ENCODE measurements around the gene ARRDC1. TPM values are rescaled to one million over a fixed set of nuclear protein-coding genes. Genes with fewer than 3 reads are reported as not detected.
A peak's percentile ranks its signal among the peaks of the same experiment; 100 is the strongest.
"Not testable (repeated sequence)": the region's sequence is repeated elsewhere in the genome, so short reads cannot be mapped to it uniquely, and the experiment has no call there.

Gene ARRDC1
- total RNA-seq, 5 donors from 2014 or later (not counting 1 experiment from before 2014, with no cell fraction given), result 54.7 to 123 (median 103) TPM

GRCh38 chr9:137590469-137591383 is 14.8 kb upstream of the ARRDC1 start, which contains the start of gene ZMYND19:
TSS of gene ZMYND19 (minus strand) at chr9:137590512. CDS start at chr9:137590263, 249 bp downstream.
- peak; percentile 96 to 98 (median 97) for ATAC-seq (replicated peaks in 1 of 4)
- Histone ChIP-seq H3K27ac (ENCODE audit: low read length) (no peak within 1 kb of the TSS), H3K27me3 (replicated peaks in 1 of 2; ENCODE audit: control insufficient read depth in 2 of 2, extremely low read depth in 1 of 2, insufficient read depth in 2 of 2, low read length in 1 of 2) (no peaks in the 10 kb centered on the region), H3K4me1 (ENCODE audit: control insufficient read depth in 1 of 2, extremely low read depth in 1 of 2, insufficient read depth in 2 of 2, low read length in 2 of 2) (peaks cover 3 to 26% of the 10 kb centered on the region in 2 experiments), H3K36me3 (ENCODE audit: control insufficient read depth in 2 of 2, extremely low read depth in 1 of 2, insufficient read depth in 1 of 2, low read length in 1 of 2) (peaks cover 7 to 23% of the 10 kb centered on the region in 2 donors), H3K4me3 (ENCODE audit: control insufficient read depth in 1 of 2, extremely low read depth in 1 of 2, low read length in 1 of 2) (peak within 1 kb of the TSS; percentile 62 to 77), H3K9me3 (no peaks in the 10 kb centered on the region)
- Mint-ChIP-seq H3K4me3 (peak within 1 kb of the TSS; percentile 89 to 95 (median 94)), H3K27ac (peak within 1 kb of the TSS; percentile 85 to 86), H3K36me3 (peaks cover 20% of the 10 kb centered on the region), H3K9me3 (no peaks in the 10 kb centered on the region), H3K27me3 (no peaks in the 10 kb centered on the region), H3K4me1 (peaks cover 17 to 22% (median 18%) of the 10 kb centered on the region in 3 donors)
- ChIA-PET CTCF (interaction anchor here in 1 of 2 donors (0.7 to 1.1 kb wide), 3 partner anchors 10 to 1267 kb away, joined by 3 to 6 read pairs (median 3); partner anchors contain the start of gene ARRDC1), POLR2A (interaction anchor here in 1 of 2 donors (0.5 to 1.0 kb wide), 2 partner anchors 28 to 37 kb away, joined by 3 to 4 read pairs; partner anchors contain the start of gene EHMT1)
- WGBS (ENCODE audit: insufficient coverage), result 1% methylated on average over 112 of the region's 113 CpGs
- DNase-seq, result peak; percentile 66 to 96 (median 85)

GRCh38 chr9:137592767-137593166 is 12.7 kb upstream of the ARRDC1 start:
- Histone ChIP-seq H3K9me3 (no peaks in the 10 kb centered on the region), H3K36me3 (ENCODE audit: control insufficient read depth in 2 of 2, extremely low read depth in 1 of 2, insufficient read depth in 1 of 2, low read length in 1 of 2) (peaks cover 0 to 5% of the 10 kb centered on the region in 2 donors), H3K4me1 (ENCODE audit: control insufficient read depth in 1 of 2, extremely low read depth in 1 of 2, insufficient read depth in 2 of 2, low read length in 2 of 2) (peaks cover 3 to 26% of the 10 kb centered on the region in 2 experiments), H3K27ac (ENCODE audit: low read length) (no peak overlapping the region), H3K4me3 (ENCODE audit: control insufficient read depth in 1 of 2, extremely low read depth in 1 of 2, low read length in 1 of 2) (no peak overlapping the region), H3K27me3 (replicated peaks in 1 of 2; ENCODE audit: control insufficient read depth in 2 of 2, extremely low read depth in 1 of 2, insufficient read depth in 2 of 2, low read length in 1 of 2) (no peaks in the 10 kb centered on the region)
- peak overlapping the region in 1 of 3 donors; percentile 42 for H3K4me3 Mint-ChIP-seq
- ATAC-seq (replicated peaks in 1 of 4) (no peak), DNase-seq (no peak)
- WGBS (ENCODE audit: insufficient coverage), result 98% methylated on average over 5 of the region's 7 CpGs
- H3K9me3 Mint-ChIP-seq, result no peaks in the 10 kb centered on the region
- no peak overlapping the region for H3K27ac Mint-ChIP-seq
- no peaks in the 10 kb centered on the region for H3K27me3 Mint-ChIP-seq
- CTCF ChIA-PET, result interaction anchor here in 1 of 2 donors (1.2 kb wide), 1 partner anchor 13 kb away, joined by 4 read pairs; no protein-coding TSS in a partner anchor
- peaks cover 16 to 17% (median 17%) of the 10 kb centered on the region in 3 donors for H3K4me1 Mint-ChIP-seq
- peaks cover 6% of the 10 kb centered on the region for H3K36me3 Mint-ChIP-seq
- POLR2A ChIA-PET, result interaction anchor here in 1 of 2 donors (0.8 kb wide), 1 partner anchor 81 kb away, joined by 7 read pairs; no protein-coding TSS in a partner anchor

- 89% methylated on average over 9 of the region's 12 CpGs for WGBS (ENCODE audit: insufficient coverage)
- no peak overlapping the region for H3K27ac Mint-ChIP-seq
- DNase-seq, result no peak
- Histone ChIP-seq H3K27me3 (replicated peaks in 1 of 2; ENCODE audit: control insufficient read depth in 2 of 2, extremely low read depth in 1 of 2, insufficient read depth in 2 of 2, low read length in 1 of 2) (no peaks in the 10 kb centered on the region), H3K36me3 (ENCODE audit: control insufficient read depth in 2 of 2, extremely low read depth in 1 of 2, insufficient read depth in 1 of 2, low read length in 1 of 2) (peaks cover 0 to under 1% of the 10 kb centered on the region in 2 donors), H3K27ac (ENCODE audit: low read length) (no peak overlapping the region), H3K4me1 (ENCODE audit: control insufficient read depth in 1 of 2, extremely low read depth in 1 of 2, insufficient read depth in 2 of 2, low read length in 2 of 2) (peaks cover 3 to 21% of the 10 kb centered on the region in 2 experiments), H3K9me3 (no peaks in the 10 kb centered on the region), H3K4me3 (ENCODE audit: control insufficient read depth in 1 of 2, extremely low read depth in 1 of 2, low read length in 1 of 2) (no peak overlapping the region)
- no peaks in the 10 kb centered on the region for H3K9me3 Mint-ChIP-seq
- H3K4me1 Mint-ChIP-seq, result peaks cover 12 to 14% (median 13%) of the 10 kb centered on the region in 3 donors
- ATAC-seq (replicated peaks in 1 of 4), result no peak
- no peaks in the 10 kb centered on the region for H3K27me3 Mint-ChIP-seq
- H3K4me3 Mint-ChIP-seq, result peak overlapping the region in 2 of 3 donors; percentile 42 to 45
- ChIA-PET CTCF (no interaction called here), POLR2A (no interaction called here)
- H3K36me3 Mint-ChIP-seq, result peaks cover 2% of the 10 kb centered on the region
These were observed 12.3 kb upstream of the ARRDC1 start for GRCh38 chr9:137593176-137593575.

GRCh38 chr9:137596577-137596976 is 8.9 kb upstream of the ARRDC1 start:
- H3K36me3 ChIP-seq (ENCODE audit: control insufficient read depth in 2 of 2, extremely low read depth in 1 of 2, insufficient read depth in 1 of 2, low read length in 1 of 2); H3K4me3 ChIP-seq (ENCODE audit: control insufficient read depth in 1 of 2, extremely low read depth in 1 of 2, low read length in 1 of 2); H3K4me1 Mint-ChIP-seq: not testable (repeated sequence)

GRCh38 chr9:137598943-137599342 is 6.5 kb upstream of the ARRDC1 start:
- WGBS (ENCODE audit: insufficient coverage), result 87% methylated on average over 3 of the region's 8 CpGs
- POLR2A ChIA-PET, result no interaction called here
- H3K4me1 ChIP-seq (ENCODE audit: control insufficient read depth in 1 of 2, extremely low read depth in 1 of 2, insufficient read depth in 2 of 2, low read length in 2 of 2), result peaks cover 0 to under 1% of the 10 kb centered on the region in 2 experiments
- no peaks in the 10 kb centered on the region for H3K9me3 ChIP-seq
- H3K4me3 ChIP-seq (ENCODE audit: control insufficient read depth in 1 of 2, extremely low read depth in 1 of 2, low read length in 1 of 2), result no peak overlapping the region
- Mint-ChIP-seq H3K9me3 (no peaks in the 10 kb centered on the region), H3K27me3 (no peaks in the 10 kb centered on the region), H3K4me1 (peaks cover 4 to 8% (median 8%) of the 10 kb centered on the region in 3 donors), H3K4me3 (no peak overlapping the region), H3K27ac (no peak overlapping the region), H3K36me3 (no peaks in the 10 kb centered on the region)
- DNase-seq (no peak), ATAC-seq (replicated peaks in 1 of 4) (no peak)
- no peaks in the 10 kb centered on the region for H3K27me3 ChIP-seq (replicated peaks in 1 of 2; ENCODE audit: control insufficient read depth in 2 of 2, extremely low read depth in 1 of 2, insufficient read depth in 2 of 2, low read length in 1 of 2)
- CTCF ChIA-PET, result no interaction called here
- no peaks in the 10 kb centered on the region for H3K36me3 ChIP-seq (ENCODE audit: control insufficient read depth in 2 of 2, extremely low read depth in 1 of 2, insufficient read depth in 1 of 2, low read length in 1 of 2)
- no peak overlapping the region for H3K27ac ChIP-seq (ENCODE audit: low read length)

More at GRCh38 chr9:137596577-137596976, 8.9 kb upstream of the ARRDC1 start:
- H3K9me3 Mint-ChIP-seq; H3K27me3 Mint-ChIP-seq; H3K27me3 ChIP-seq (replicated peaks in 1 of 2; ENCODE audit: control insufficient read depth in 2 of 2, extremely low read depth in 1 of 2, insufficient read depth in 2 of 2, low read length in 1 of 2); H3K9me3 ChIP-seq; H3K4me1 ChIP-seq (ENCODE audit: control insufficient read depth in 1 of 2, extremely low read depth in 1 of 2, insufficient read depth in 2 of 2, low read length in 2 of 2); ATAC-seq (replicated peaks in 1 of 4); H3K4me3 Mint-ChIP-seq; CTCF ChIA-PET; POLR2A ChIA-PET; H3K36me3 Mint-ChIP-seq; H3K27ac Mint-ChIP-seq; DNase-seq; H3K27ac ChIP-seq (ENCODE audit: low read length): not testable (repeated sequence)
- no CpG with 5 or more reads among the region's 7 CpGs for WGBS (ENCODE audit: insufficient coverage)

GRCh38 chr9:137602661-137603060 is 2.8 kb upstream of the ARRDC1 start:
- WGBS (ENCODE audit: insufficient coverage), result 43% methylated on average over 1 of the region's 3 CpGs
- Histone ChIP-seq H3K27ac (ENCODE audit: low read length) (no peak overlapping the region), H3K4me3 (ENCODE audit: control insufficient read depth in 1 of 2, extremely low read depth in 1 of 2, low read length in 1 of 2) (no peak overlapping the region), H3K36me3 (ENCODE audit: control insufficient read depth in 2 of 2, extremely low read depth in 1 of 2, insufficient read depth in 1 of 2, low read length in 1 of 2) (no peaks in the 10 kb centered on the region), H3K9me3 (no peaks in the 10 kb centered on the region), H3K27me3 (replicated peaks in 1 of 2; ENCODE audit: control insufficient read depth in 2 of 2, extremely low read depth in 1 of 2, insufficient read depth in 2 of 2, low read length in 1 of 2) (no peaks in the 10 kb centered on the region), H3K4me1 (ENCODE audit: control insufficient read depth in 1 of 2, extremely low read depth in 1 of 2, insufficient read depth in 2 of 2, low read length in 2 of 2) (peaks cover 12 to 23% of the 10 kb centered on the region in 2 experiments)
- H3K27ac Mint-ChIP-seq, result no peak overlapping the region
- no peaks in the 10 kb centered on the region for H3K36me3 Mint-ChIP-seq
- DNase-seq (no peak), ATAC-seq (replicated peaks in 1 of 4) (no peak)
- CTCF ChIA-PET, result no interaction called here
- peaks cover 17 to 22% (median 21%) of the 10 kb centered on the region in 3 donors for H3K4me1 Mint-ChIP-seq
- H3K4me3 Mint-ChIP-seq, result peak overlapping the region in 2 of 3 donors; percentile 47 to 62
- no peaks in the 10 kb centered on the region for H3K27me3 Mint-ChIP-seq
- POLR2A ChIA-PET, result no interaction called here
- H3K9me3 Mint-ChIP-seq, result no peaks in the 10 kb centered on the region

Data from T-cell (primary cell).